HS-5 (cell line): Measurements from ENCODE around the gene ZNF80.
"Not testable (repeated sequence)": the region's sequence is repeated elsewhere in the genome, so short reads cannot be mapped to it uniquely, and the experiment has no call there.

Experiments
- DNase-seq: peaks from one replicate; pipeline ENCODE4 v3.0.0-alpha.2; 2012; ENCODE audit warnings: low read depth

ZNF80 gene

DNA sequence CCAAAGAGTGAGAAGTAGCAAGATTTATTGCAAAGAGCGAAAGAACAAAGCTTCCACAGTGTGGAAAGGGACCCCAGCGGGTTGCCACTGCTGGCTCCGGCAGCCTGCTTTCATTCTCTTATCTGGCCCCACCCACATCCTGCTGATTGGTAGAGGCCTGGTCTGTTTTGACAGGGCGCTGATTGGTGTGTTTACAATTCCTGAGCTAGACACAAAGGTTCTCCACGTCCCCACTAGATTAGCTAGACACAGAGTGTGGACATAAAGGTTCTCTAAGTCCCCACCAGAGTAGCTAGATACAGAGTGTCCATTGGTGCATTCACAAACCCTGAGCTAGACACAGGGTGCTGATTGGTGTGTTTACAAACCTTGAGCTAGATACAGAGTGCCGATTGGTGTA lies at the start of gene ZNF80:
TSS of gene ZNF80 (minus strand) at position 101 of the 400 bp plus-strand sequence. CDS start 504 bp downstream, outside the sequence.
- DNase-seq = not testable (repeated sequence)

DNA sequence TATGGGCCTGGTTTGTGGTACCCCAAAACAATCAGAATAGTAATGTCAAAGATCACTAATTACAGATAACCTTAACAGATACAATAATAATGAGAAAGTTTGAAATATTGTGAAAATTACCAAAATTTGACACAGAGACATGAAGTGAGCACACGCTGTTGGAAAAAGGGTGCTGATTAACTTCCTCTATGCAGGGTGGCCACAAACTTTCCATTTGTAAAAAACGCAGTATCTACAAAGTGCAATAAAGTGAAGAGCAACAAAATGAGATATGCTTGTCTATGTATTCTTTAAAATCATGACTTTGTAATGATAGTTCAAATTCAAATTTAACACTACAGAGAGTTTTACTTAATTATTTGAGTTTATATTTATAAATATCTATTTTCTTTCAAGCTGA lies 48.9 kb upstream of the ZNF80 start:
- no peak for DNase-seq

DNA sequence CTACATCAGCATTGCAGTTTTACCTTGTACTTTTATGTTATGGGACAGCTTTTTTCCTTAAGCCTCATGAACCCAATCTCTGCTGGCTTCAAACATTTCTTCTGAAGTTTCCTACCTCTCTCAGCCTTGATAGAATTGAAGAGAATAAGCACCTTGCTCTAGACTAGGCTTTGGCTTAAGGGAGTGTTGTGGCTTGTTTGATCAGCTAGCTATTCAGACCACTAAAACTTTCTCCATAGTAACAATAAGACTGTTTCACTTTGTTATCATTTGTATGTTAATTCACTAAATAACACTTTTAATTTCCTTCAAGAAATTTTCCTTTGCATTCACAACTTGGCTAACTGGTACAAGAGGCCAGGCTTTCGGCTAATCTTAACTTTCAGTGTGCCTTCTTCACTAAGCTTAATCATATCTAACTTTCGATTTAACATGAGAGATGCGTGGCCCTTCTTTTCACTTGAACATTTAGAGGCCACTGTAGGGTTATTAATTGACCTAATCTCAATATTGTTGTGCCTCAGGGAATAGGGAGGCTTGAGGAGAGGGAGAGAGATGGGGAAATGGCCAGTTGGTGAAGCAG lies 48.4 kb upstream of the ZNF80 start:
- no peak for DNase-seq

DNA sequence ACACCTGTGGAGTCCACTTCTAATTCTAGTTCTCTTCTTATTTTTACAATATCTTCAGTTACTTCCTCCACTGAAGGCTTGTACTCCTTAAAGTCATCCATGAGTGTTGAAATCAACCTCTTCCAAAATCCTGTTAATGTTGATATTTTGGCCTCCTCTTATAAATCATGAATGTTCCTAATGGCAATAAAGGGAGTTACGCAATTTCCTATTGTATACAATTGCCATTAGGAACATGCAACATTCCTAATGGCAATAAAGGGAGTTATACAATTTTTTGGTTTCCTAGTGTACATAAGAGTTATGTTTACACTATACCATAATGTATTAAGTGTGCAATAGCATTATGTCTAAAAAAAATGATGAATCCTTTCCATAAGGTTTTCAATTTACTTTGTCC lies 47.3 kb upstream of the ZNF80 start:
- DNase-seq = no peak

DNA sequence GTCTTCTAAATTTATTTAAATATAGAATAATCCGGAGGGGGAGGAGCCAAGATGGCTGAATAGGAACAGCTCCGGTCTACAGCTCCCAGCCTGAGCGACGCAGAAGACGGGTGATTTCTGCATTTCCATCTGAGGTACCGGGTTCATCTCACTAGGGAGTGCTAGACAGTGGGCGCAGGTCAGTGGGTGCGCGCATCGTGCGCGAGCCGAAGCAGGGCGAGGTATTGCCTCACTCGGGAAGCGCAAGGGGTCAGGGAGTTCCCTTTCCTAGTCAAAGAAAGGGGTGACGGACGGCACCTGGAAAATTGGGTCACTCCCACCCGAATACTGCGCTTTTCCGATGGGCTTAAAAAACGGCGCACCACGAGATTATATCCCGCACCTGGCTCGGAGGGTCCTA lies 39.5 kb upstream of the ZNF80 start:
- DNase-seq = not testable (repeated sequence)

DNA sequence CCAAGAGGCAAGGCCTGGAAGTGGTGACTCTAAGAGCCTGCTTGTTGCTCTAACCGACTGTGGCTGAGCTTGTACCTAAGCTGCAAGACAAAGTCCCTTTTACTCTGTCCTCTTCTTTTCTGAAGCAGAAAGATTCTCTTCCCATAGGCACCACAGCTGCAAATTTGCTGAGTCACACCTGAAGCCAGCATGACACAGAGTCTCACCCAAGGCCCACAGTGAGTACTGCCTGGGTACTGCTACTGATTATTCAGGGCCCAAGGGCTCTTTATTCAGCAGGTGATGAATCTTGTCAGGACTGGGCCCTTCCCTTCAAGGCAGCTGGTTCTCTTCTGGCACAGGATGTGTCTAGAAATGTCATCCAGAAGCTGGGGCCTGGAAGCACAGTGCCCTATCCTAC lies 37.6 kb upstream of the ZNF80 start:
- no peak for DNase-seq

DNA sequence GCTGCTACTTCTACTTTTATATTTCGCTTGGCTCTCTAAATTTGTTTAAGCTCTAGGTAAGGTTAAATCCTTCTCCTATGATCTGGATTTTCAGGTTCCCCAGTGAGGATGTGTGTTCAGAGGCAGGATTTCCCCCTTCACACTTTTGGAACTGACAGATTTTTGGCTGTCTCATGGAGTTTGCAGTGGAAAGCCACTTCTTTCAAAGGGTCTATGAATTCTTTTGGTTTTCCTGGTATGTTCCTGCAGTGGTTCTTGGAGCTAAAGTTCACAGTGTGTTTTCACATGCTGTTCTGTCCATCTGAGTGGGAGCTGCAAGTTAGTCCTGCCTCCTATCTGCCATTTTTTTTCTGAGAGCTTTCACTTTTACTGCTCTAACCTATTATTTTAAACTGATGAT lies 34.9 kb upstream of the ZNF80 start:
- no peak for DNase-seq

DNA sequence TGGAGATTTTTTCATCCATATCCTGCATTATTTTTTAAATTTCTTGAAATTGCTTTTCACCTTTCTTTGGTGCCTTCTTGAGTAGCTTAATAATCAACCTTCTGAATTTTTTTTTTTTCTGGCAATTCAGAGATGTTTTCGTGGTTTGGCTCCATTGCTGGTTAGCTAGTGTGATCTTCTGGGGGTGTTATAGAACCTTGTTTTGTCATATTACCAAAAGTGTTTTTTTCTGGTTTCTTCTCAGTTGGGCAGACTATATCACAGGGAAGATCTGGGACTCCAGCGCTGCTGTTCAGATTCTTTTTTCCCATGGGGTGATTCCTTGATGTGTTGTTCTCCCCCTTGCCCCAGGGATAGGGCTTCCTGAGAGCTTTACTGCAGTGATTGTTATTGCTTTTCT lies 32.6 kb upstream of the ZNF80 start:
- no peak for DNase-seq

DNA sequence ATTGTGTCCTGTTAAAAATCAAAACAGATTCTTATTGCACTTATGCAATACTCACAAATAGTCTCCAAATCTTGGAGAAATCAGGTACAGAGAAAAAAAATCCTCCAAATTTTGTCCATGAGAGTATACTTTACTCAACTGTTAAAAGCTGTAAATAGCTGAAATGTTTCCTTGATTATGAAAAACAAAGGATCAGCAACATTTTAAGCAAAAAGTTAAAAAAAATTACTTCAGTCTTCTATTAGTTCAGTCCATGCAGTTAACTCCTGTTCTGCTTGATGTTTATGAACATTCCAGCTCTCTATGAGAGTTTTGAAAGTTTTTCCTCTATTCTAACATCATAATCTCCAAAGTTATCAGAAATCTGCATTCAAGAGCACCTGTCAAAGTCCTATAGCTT lies 22.8 kb upstream of the ZNF80 start:
- DNase-seq = no peak

DNA sequence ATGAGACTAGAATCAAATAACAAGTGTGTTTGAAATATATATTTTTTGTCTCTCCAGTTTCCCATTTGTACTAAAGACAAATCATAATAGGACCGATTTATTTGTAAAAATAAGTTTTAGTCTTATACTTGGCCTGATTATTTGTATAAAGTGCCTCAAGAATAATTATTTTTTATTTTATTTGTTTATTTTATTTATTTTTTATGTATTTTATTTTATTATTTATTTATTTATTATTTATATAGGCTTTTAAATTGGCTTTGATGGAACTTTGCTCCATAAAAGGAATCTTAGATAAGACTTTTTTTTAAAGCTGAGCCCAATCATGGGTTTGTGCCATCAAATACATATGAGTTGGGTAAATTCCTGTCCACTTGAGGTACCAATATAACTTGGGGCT lies 22.2 kb upstream of the ZNF80 start:
- DNase-seq = no peak

DNA sequence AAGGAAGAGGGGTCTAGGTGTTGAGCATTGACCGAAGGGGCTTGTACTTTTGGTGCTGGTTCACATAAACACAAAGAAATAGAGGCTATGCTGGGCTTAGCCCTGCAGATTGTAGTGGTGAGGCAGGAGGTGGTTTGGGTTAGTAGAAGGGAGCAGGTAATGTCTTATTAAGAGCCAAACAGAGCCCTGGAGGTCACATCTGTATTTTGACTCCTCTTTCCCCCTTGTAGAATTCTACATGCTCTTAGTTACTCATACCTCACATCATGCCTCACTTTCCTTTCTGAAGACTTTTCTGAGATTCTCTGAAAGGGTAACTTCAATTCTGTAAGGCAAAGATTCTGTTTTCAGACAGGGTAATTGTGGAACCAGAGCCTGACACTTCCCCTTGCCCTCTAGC lies 16.1 kb upstream of the ZNF80 start:
- no peak for DNase-seq

DNA sequence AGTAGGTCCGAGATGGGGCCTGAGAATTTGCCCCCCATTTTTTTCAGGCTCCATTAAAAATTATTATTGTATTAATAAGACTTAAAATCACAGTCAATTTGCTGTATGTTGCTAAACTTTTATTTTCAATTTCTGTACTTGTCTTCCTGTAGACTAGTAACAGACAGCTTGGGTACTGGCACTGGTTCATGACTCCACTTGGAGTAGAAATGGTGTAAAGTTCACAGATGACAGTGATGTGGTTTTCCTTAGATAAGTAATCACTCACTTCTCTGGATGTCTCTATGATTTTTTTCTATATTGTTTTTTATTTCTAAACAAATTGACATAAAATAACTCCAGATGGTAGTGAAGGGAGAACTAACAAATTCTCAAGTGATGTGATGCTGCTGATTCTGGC lies 15.6 kb upstream of the ZNF80 start:
- DNase-seq = no peak

DNA sequence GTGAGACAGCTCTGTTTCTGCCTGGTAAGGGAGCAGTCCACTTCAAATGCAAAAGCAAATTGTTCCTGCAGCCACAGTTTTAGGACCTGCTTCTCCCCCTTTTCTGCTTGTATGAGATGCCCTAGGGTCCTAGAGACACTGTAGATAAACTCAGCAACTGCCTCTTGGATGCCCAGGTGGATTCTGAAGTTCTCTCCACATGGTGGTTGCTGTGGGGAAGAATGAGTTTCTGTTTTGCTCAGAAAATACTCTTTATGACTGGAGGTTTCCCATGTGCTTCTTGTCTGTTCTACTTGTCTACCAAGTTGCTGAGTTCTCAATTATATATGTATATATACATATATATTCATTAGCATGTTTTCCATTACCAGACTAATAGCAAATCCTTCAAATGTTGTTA lies 5.6 kb upstream of the ZNF80 start:
- DNase-seq = no peak

DNA sequence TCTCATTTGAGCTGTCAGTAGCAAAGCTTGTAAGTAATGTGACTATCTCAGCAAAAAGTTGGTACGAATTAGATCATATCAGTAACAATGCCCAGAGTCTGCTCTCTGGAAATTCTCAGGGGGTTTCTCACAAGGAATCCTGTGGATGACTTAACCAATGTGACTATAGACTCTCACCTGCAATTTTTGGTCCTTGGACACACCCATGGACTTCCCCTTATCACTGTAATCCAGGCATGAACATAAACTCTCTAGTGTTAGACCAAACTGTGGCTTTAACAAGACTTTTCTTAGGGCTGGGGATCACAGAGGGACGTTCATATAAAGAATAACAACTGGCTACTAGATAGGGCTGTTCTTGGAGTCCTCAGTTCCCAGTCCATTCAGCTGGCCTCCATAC lies 3.9 kb upstream of the ZNF80 start:
- DNase-seq = no peak

DNA sequence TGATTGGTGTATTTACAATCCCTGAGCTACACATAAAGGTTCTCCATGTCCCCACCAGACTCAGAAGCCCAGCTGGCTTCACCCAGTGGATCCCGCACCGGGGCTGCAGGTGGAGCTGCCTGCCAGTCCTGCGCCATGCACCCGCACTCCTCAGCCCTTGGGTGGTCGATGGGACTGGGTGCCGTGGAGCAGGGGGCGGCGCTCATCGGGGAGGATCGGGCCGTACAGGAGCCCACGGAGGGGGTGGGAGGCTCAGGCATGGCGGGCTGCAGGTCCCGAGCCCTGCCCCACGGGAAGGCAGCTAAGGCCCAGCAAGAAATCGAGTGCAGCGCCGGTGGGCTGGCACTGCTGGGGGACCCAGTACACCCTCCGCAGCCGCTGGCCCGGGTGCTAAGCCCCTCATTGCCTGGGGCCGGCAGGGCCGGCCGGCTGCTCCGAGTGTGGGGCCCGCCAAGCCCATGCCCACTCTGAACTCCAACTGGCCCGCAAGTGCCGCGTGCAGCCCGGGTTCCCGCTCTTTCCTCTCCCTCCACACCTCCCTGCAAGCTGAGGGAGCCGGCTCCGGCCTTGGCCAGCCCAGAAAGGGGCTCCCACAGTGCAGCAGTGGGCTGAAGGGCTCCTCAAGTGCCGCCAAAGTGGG lies 888 bp upstream of the ZNF80 start:
- not testable (repeated sequence) for DNase-seq

DNA sequence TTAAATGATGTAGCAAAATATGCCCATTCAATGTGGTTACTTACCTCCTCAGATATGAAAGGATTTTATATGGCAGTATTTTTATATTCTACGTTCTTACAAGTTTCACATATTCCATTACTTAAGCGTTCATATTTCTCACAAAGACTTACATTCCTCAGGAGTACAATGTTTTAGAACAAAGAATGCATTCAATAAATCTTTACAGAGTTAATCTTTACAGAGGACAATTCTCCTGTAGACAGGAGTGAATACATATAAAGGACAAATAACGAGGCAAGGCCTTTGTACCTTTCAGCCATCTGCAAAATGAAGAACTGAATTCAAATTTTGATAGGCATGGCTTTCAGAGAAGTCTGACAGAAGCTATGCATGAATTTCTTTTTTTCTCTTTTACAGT lies 1.9 kb downstream of the ZNF80 start:
- no peak for DNase-seq

DNA sequence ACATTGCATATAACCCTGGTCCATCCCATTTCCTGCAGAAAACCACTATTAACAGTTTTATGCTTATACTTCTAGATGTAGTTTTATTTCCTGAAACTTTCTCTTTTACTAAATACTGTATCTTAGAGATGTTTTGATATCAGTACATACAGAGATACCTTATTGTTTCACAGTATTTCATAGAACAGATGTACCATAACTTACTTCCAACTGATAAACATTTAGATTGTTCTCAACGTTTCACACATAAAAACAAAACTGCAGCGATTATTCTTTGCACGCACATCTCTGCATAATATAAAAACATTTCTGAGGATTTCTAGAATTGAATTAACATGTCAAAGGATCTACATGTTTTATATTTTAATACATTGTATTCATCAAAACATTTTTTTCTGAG lies 2.6 kb downstream of the ZNF80 start:
- DNase-seq = no peak

DNA sequence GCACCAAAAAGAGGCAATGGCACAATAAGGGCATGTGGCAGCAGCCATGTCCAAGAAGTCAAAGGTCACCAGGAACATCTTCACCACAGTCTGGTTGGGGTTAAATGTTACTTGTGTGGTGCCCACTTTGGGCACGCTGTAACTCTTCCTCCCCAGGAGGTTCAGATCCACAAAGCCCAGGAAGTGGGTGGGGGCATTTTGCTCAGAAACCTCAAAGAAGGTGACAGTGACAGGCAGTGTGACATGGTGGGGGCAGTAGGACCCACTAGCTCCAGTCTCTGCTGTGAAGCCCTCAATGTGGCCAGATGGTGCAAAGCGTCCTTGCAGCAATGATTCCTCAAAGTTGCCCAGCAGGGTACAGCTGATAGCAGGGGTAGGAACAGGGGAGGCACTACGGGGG lies 5.8 kb downstream of the ZNF80 start:
- no peak for DNase-seq

DNA sequence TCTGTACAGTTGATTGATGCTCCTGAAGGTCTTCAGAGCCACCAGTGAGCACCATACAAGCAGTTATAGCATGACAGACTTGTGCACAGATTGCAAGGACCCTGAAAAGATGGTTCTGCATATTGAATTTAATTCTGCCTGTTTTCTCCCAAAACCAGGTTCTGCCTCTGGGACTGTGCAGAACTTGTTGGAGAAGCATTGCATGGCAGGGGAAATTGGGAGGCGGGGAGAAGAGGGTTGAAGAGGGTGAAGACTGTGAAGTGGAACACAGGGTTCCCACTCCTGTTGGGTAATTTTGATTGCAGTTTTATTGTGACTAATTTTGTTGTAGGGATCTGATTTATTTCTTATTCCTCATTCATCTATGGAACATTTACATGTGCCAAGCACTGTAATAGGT lies 10.3 kb downstream of the ZNF80 start:
- no peak for DNase-seq

DNA sequence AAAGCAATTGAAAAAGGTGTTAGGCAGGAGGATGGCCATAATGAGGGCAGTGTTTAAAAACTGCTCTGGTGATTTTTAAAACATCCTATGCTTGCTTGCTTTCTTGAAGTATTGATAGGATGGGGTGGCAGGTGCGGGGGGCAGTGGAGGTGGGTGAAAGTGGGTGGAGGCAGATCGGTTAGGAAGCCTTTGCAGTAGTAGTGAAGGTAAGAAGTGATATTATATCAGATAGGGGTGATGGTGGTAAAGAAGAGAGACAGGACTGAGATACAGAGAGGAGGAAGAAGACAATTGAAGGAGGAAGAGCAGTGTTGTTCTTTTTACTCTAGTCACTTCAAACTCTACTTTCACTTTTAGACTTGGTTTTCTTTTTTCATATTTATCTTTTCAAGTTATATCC lies 11.1 kb downstream of the ZNF80 start:
- no peak for DNase-seq

DNA sequence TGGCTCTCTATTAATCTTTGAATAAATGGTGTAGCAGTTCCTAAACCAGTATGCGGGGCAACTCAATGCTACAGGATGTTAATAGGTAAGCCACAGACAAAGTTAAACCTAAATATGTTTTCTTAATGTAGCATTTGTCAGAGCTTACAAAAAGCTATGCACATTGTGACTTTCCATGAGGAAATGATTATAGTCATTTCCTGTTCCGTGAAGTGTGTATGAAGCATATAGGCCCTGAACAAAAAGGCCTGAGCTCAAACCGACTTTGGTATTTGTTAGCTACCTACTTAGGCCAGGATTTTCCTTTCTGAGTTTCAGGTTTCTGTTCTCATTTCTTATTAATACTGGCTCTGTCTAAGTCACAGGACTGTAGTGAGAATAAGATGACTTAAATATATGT lies 14.2 kb downstream of the ZNF80 start:
- no peak for DNase-seq

DNA sequence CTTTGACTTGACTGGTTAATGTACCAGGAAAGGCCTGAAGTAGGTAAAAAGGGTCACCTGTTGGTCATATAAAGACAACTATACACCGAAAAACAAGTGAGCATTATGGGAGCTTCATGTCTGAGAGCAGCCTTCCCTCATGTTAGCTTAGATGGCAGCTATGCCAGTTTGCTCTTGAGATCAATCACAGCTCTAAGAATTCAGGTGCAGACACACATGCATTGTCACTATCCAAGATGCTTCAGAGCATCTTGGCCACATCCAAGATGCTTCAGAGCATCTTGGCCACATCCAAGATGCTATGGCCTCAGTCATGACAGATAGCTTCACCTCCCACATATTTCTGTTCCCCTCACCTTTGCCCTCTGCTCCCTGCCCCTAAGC lies 15.5 kb downstream of the ZNF80 start:
- DNase-seq = no peak

DNA sequence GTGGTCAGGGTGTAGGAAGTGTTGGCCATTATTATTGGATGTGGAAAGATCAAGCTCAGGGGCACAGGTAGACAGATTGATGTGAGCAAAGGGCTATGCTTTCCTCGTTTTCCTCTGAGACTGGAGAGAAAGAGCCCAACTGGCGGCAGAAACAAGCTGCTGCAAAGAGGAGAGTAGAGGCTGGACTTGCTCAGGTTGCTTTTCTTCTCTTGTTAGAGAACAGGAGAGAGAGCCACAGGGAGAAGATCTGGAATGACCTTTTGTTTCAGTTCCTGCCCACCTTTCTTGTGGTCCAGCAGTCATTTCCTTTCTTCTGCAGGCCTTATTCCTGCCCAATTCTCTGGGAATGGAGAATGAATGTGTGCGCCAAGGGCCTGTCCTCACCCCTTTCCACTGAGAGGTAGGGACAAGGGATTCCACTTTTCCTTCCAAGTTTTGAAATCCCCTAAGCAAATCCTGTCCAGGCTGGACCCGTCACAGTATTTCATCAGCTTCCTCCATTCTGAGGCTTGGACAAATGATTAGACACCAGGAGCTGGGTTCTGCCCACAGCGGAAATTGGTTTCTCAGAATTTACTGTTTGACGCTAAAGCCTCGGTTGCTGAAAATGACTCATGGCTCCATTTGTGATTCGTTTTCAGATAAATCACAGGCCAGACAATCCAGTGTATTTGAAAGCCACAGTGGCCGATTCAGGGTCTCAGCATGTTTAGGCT lies 16.1 kb downstream of the ZNF80 start:
- peak; percentile 16 for DNase-seq

DNA sequence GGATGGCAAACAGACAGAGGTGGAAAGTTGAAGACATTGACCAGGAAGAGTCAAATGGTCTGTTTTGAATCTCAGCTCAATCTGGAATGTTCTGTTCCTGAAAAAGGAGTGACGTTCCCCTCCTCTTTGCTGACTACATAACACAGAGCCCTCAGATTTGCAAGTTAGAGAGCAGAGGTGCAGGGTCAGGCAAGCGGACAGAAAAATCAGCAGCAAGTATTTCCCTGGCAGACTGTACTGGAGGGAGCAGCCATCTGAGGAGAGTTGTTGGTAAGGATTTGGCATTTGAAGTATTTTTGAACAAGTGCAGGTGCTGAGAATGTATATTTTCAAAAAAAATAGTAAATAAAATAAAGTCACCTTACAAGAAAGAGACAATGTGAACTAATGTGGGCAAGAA lies 17.6 kb downstream of the ZNF80 start:
- DNase-seq = no peak
